Neuronal stem cell (in vitro differentiated cells): ENCODE data around the gene SMC3.
A peak's percentile ranks its signal among the peaks of the same experiment; 100 is the strongest.

ENCODE experiments used
- DNase-seq: peaks from one replicate; pipeline ENCODE4 v3.0.0-alpha.2; 2013; ENCODE audit warnings: low spot score
- H2AFZ ChIP-seq: one replicate; pipeline ENCODE4 v1.6.1; 2013; ENCODE audit warnings: mild to moderate bottlenecking, low read length, inconsistent platforms
- H2AK5ac ChIP-seq: 2 replicates; pipeline ENCODE4 v1.6.1; 2013; ENCODE audit warnings: low read depth, mild to moderate bottlenecking, inconsistent platforms, low read length, moderate library complexity, mixed read lengths
- H2BK120ac ChIP-seq: 2 replicates; pipeline ENCODE4 v1.6.1; 2013; ENCODE audit warnings: low read depth, mild to moderate bottlenecking, inconsistent platforms, low read length, moderate library complexity, mixed read lengths
- H2BK12ac ChIP-seq: one replicate; pipeline ENCODE4 v1.6.1; 2013; ENCODE audit warnings: low read length, inconsistent platforms
- H2BK15ac ChIP-seq: 2 replicates; pipeline ENCODE4 v1.6.1; 2013; ENCODE audit warnings: mild to moderate bottlenecking, low read length, inconsistent platforms, mixed read lengths
- H2BK5ac ChIP-seq: one replicate; pipeline ENCODE4 v1.6.1; 2013; ENCODE audit warnings: inconsistent platforms, mild to moderate bottlenecking, low read length, moderate library complexity
- H3K14ac ChIP-seq: one replicate; pipeline ENCODE4 v1.6.1; 2013; ENCODE audit warnings: low read length, inconsistent platforms
- H3K18ac ChIP-seq: 2 replicates; pipeline ENCODE4 v1.6.1; 2013; ENCODE audit warnings: low read length, inconsistent platforms
- H3K23ac ChIP-seq: 2 replicates; pipeline ENCODE4 v1.6.1; 2013; ENCODE audit warnings: low read depth, mild to moderate bottlenecking, mixed read lengths, low read length, inconsistent platforms; ENCODE audit not compliant: poor library complexity
- H3K27ac ChIP-seq: replicated peaks from 3 replicates; pipeline ENCODE4 v1.5.1; 2013; ENCODE audit warnings: low read length, inconsistent platforms
- H3K27me3 ChIP-seq, 3 experiments: 2 replicates each; pipeline ENCODE4 v1.6.1; 2013; ENCODE audit warnings: low read length in 3 of 3, mild to moderate bottlenecking in 2 of 3, inconsistent platforms in 1 of 3, low read depth in 1 of 3, mixed read lengths in 1 of 3, moderate library complexity in 1 of 3; ENCODE audit not compliant: control insufficient read depth in 3 of 3, insufficient read depth in 3 of 3
- H3K36me3 ChIP-seq, 2 donors: replicated peaks in 1 of 2; 2 replicates each; pipeline ENCODE4 v1.6.1; 2013; ENCODE audit warnings: low read length in 2 of 2; ENCODE audit not compliant: control insufficient read depth in 2 of 2, insufficient read depth in 2 of 2
- H3K4ac ChIP-seq: 2 replicates; pipeline ENCODE4 v1.6.1; 2013; ENCODE audit warnings: inconsistent platforms, mild to moderate bottlenecking, low read length, moderate library complexity
- H3K4me1 ChIP-seq, 2 donors: 1 replicate in 1 of 2; 2 replicates in 1 of 2; pipeline ENCODE4 v1.6.1; 2013; ENCODE audit warnings: low read length in 2 of 2, low read depth in 1 of 2; ENCODE audit not compliant: control insufficient read depth in 2 of 2, insufficient read depth in 1 of 2
- H3K4me2 ChIP-seq: one replicate; pipeline ENCODE4 v1.6.1; 2013; ENCODE audit warnings: mild to moderate bottlenecking, low read length, inconsistent platforms; ENCODE audit not compliant: insufficient read depth, poor library complexity, severe bottlenecking
- H3K4me3 ChIP-seq, 2 donors: 2 replicates each; pipeline ENCODE4 v1.5.1; 2013; ENCODE audit warnings: low read length in 2 of 2, mild to moderate bottlenecking in 2 of 2, inconsistent platforms in 1 of 2, moderate library complexity in 1 of 2
- H3K79me1 ChIP-seq: one replicate; pipeline ENCODE4 v1.6.1; 2013; ENCODE audit warnings: low read depth, mild to moderate bottlenecking, inconsistent platforms, low read length, moderate library complexity
- H3K9ac ChIP-seq: one replicate; pipeline ENCODE4 v1.6.1; 2013; ENCODE audit warnings: mild to moderate bottlenecking, low read depth, low read length, inconsistent platforms; ENCODE audit not compliant: poor library complexity
- H3K9me3 ChIP-seq, 2 donors: replicated peaks in 1 of 2; 2 replicates each; pipeline versions ENCODE3 to v1.6.1; 2013; ENCODE audit warnings: low read length in 2 of 2, mild to moderate bottlenecking in 2 of 2, inconsistent platforms in 1 of 2, low read depth in 1 of 2, mixed read lengths in 1 of 2, moderate library complexity in 1 of 2; ENCODE audit not compliant: control insufficient read depth in 2 of 2, insufficient read depth in 1 of 2
- H4K8ac ChIP-seq: one replicate; pipeline ENCODE4 v1.6.1; 2013; ENCODE audit warnings: low read depth, mild to moderate bottlenecking, inconsistent platforms, low read length, moderate library complexity
- H4K91ac ChIP-seq: one replicate; pipeline ENCODE4 v1.6.1; 2013; ENCODE audit warnings: low read length, low read depth, mild to moderate bottlenecking, inconsistent platforms; ENCODE audit not compliant: poor library complexity
- WGBS, 2 donors: extraction: QIAGEN DNeasy Blood & Tissue Kit; methylation state at CpG; one replicate each; pipeline ENCODE4 v1.1.7; 2013; ENCODE audit warnings: missing lambda C conversion rate in 2 of 2, mixed read lengths in 1 of 2; ENCODE audit not compliant: insufficient read length in 2 of 2, insufficient replicate concordance in 1 of 2; ENCODE audit errors: extremely low coverage in 2 of 2; 5-methylcytosine and 5-hydroxymethylcytosine counted together

Gene SMC3

GRCh38 chr10:110597476-110597875 is 30.0 kb downstream of the SMC3 start:
- H3K36me3 ChIP-seq, result peaks cover 14 to 100% of the 10 kb centered on the region in 2 donors
- no peak overlapping the region for H2AFZ ChIP-seq
- H3K4me1 ChIP-seq, result no peaks in the 10 kb centered on the region
- WGBS, 2 donors, result no CpG with 5 or more reads among the region's 2 CpGs
- H4K8ac ChIP-seq, result no peak overlapping the region
- H3K27ac ChIP-seq, result no peak overlapping the region
- H3K9ac ChIP-seq, result no peak overlapping the region
- H2BK120ac ChIP-seq, result no peak overlapping the region
- H2BK5ac ChIP-seq, result no peak overlapping the region
- no peak overlapping the region for H3K14ac ChIP-seq
- no peak overlapping the region for H2BK15ac ChIP-seq
- no peak overlapping the region for H3K4me2 ChIP-seq
- no peak overlapping the region for H3K18ac ChIP-seq
- H3K9me3 ChIP-seq, result no peaks in the 10 kb centered on the region
- H3K27me3 ChIP-seq, result no peaks in the 10 kb centered on the region
- H4K91ac ChIP-seq, result no peak overlapping the region
- H2AK5ac ChIP-seq, result no peak overlapping the region
- no peaks in the 10 kb centered on the region for H3K79me1 ChIP-seq
- no peak overlapping the region for H3K4me3 ChIP-seq
- H3K23ac ChIP-seq, result no peak overlapping the region
- H3K4ac ChIP-seq, result no peak overlapping the region
- H2BK12ac ChIP-seq, result no peak overlapping the region
- DNase-seq, result no peak

GRCh38 chr10:110600487-110601101 is 33.1 kb downstream of the SMC3 start:
- no peak overlapping the region for H2AFZ ChIP-seq
- no CpG with 5 or more reads among the region's 2 CpGs for WGBS, 2 donors
- H3K36me3 ChIP-seq, result peaks cover 13 to 100% of the 10 kb centered on the region in 2 donors
- H3K4me1 ChIP-seq, result no peaks in the 10 kb centered on the region
- no peak overlapping the region for H2BK15ac ChIP-seq
- no peak overlapping the region for H3K4ac ChIP-seq
- peak; percentile 37 for DNase-seq
- no peak overlapping the region for H2AK5ac ChIP-seq
- no peak overlapping the region for H2BK120ac ChIP-seq
- no peak overlapping the region for H3K9ac ChIP-seq
- no peak overlapping the region for H2BK5ac ChIP-seq
- H3K27ac ChIP-seq, result no peak overlapping the region
- no peak overlapping the region for H4K8ac ChIP-seq
- H4K91ac ChIP-seq, result no peak overlapping the region
- no peak overlapping the region for H3K23ac ChIP-seq
- H3K79me1 ChIP-seq, result no peaks in the 10 kb centered on the region
- no peak overlapping the region for H2BK12ac ChIP-seq
- no peaks in the 10 kb centered on the region for H3K27me3 ChIP-seq
- H3K9me3 ChIP-seq, result no peaks in the 10 kb centered on the region
- no peak overlapping the region for H3K4me2 ChIP-seq
- H3K14ac ChIP-seq, result no peak overlapping the region
- no peak overlapping the region for H3K18ac ChIP-seq
- H3K4me3 ChIP-seq, result no peak overlapping the region

- no peak overlapping the region for H2AFZ ChIP-seq
- H3K4me3 ChIP-seq, result no peak overlapping the region
- H2AK5ac ChIP-seq, result no peak overlapping the region
- H3K4me2 ChIP-seq, result no peak overlapping the region
- no peaks in the 10 kb centered on the region for H3K4me1 ChIP-seq
- no peak overlapping the region for H3K18ac ChIP-seq
- DNase-seq, result no peak
- H3K27ac ChIP-seq, result no peak overlapping the region
- no peak overlapping the region for H2BK5ac ChIP-seq
- H3K14ac ChIP-seq, result no peak overlapping the region
- no peaks in the 10 kb centered on the region for H3K9me3 ChIP-seq
- no peak overlapping the region for H3K9ac ChIP-seq
- no peak overlapping the region for H2BK120ac ChIP-seq
- no peak overlapping the region for H3K23ac ChIP-seq
- no peaks in the 10 kb centered on the region for H3K79me1 ChIP-seq
- no peak overlapping the region for H2BK12ac ChIP-seq
- H3K27me3 ChIP-seq, result no peaks in the 10 kb centered on the region
- WGBS, 2 donors, result no CpG with 5 or more reads among the region's 4 CpGs
- no peak overlapping the region for H4K91ac ChIP-seq
- H3K4ac ChIP-seq, result no peak overlapping the region
- no peak overlapping the region for H2BK15ac ChIP-seq
- no peak overlapping the region for H4K8ac ChIP-seq
- peaks cover 12 to 100% of the 10 kb centered on the region in 2 donors for H3K36me3 ChIP-seq
Measured at GRCh38 chr10:110601581-110601980, 34.1 kb downstream of the SMC3 start.

GRCh38 chr10:110608087-110608486 is 40.6 kb downstream of the SMC3 start:
- Histone ChIP-seq H3K9me3 (no peaks in the 10 kb centered on the region), H2BK15ac (no peak overlapping the region), H3K4me3 (no peak overlapping the region), H3K27me3 (no peaks in the 10 kb centered on the region), H4K91ac (no peak overlapping the region), H3K4ac (no peak overlapping the region), H3K18ac (no peak overlapping the region), H3K79me1 (no peaks in the 10 kb centered on the region), H2BK120ac (no peak overlapping the region), H2BK12ac (no peak overlapping the region), H3K36me3 (peaks cover 2 to 40% of the 10 kb centered on the region in 2 donors), H2AFZ (no peak overlapping the region), H3K23ac (no peak overlapping the region), H3K4me2 (no peak overlapping the region), H3K27ac (no peak overlapping the region), H3K4me1 (peaks cover 0 to 1% of the 10 kb centered on the region in 2 donors), H3K9ac (no peak overlapping the region), H4K8ac (no peak overlapping the region), H3K14ac (no peak overlapping the region), H2AK5ac (no peak overlapping the region), H2BK5ac (no peak overlapping the region)
- DNase-seq, result no peak
- WGBS, 2 donors, result no CpG with 5 or more reads among the region's 6 CpGs
